ENCODE results near the gene S100A10. TPM values are rescaled to one million over a fixed set of nuclear protein-coding genes. Genes with fewer than 3 reads are reported as not detected.

Gene S100A10
- total RNA-seq, 1 experiment from 2014 or later = 160 TPM

DNA sequence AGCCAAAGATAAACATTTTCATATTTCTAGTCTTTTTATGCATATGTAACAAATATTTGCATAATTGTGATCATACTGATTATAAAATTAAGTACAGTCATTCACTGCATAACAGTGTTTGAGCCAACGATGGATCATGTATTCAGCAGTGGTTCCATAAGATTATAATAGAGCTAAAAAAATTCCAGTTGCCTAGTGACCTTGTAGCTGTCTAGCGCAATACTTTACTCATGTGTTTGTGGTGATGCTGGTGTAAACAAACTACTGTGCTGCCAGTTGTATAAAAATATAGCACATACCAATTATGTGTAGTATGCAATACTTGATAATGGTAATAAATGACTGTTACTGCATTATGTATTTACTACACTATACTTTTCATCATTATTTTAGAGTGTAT lies 2.1 kb upstream of the S100A10 start:
- Histone ChIP-seq H3K4me2 (ENCODE audit: insufficient read depth, insufficient read length, low read length) (no peak overlapping the region), H3K27me3 (ENCODE audit: insufficient read depth, low read length) (no peaks in the 10 kb centered on the region), H2BK15ac (ENCODE audit: low read depth, low read length) (no peak overlapping the region), H4K8ac (replicated peaks; ENCODE audit: insufficient read length, low read depth, low read length) (no peak overlapping the region), H3K56ac (ENCODE audit: insufficient read length, low read depth, low read length) (no peak overlapping the region), H2BK20ac (ENCODE audit: low read depth, low read length, poor library complexity, severe bottlenecking) (no peak overlapping the region), H3K79me1 (ENCODE audit: insufficient read depth, low read depth, low read length, poor library complexity, severe bottlenecking) (no peaks in the 10 kb centered on the region), H3K23me2 (ENCODE audit: insufficient read length, low read depth, low read length, poor library complexity, severe bottlenecking) (peaks cover 21% of the 10 kb centered on the region), H3K27ac (ENCODE audit: insufficient read length, low read depth, low read length) (no peak overlapping the region), H2AK5ac (ENCODE audit: insufficient read length, low read length) (no peak overlapping the region), H2AFZ (ENCODE audit: low read length) (no peak overlapping the region), H3K4ac (ENCODE audit: low read depth, low read length) (no peak overlapping the region), H4K5ac (ENCODE audit: insufficient read length, low read depth, low read length) (no peak overlapping the region), H3K23ac (ENCODE audit: insufficient read length, low read depth, low read length) (no peak overlapping the region), H3K9me3 (ENCODE audit: control insufficient read depth, low read depth, low read length) (no peaks in the 10 kb centered on the region), H4K91ac (ENCODE audit: insufficient read length, low read depth, low read length) (no peak overlapping the region), H2BK12ac (ENCODE audit: insufficient read length, low read depth, low read length) (no peak overlapping the region), H3K18ac (ENCODE audit: insufficient read length, low read depth, low read length) (no peak overlapping the region), H3T11ph (ENCODE audit: low read length) (no peak overlapping the region), H3K4me1 (ENCODE audit: insufficient read depth, low read length) (0 out of 2 replicates have a peak, but pooled peaks cover 4% of the 10 kb centered on the region), H3K14ac (ENCODE audit: insufficient read depth, low read length) (no peak overlapping the region), H3K79me2 (ENCODE audit: insufficient read depth, low read length) (peaks cover 7% of the 10 kb centered on the region; the same call in 1 of the 2 replicates), H4K20me1 (ENCODE audit: control insufficient read depth, insufficient read depth, insufficient read length) (no peaks in the 10 kb centered on the region), H2BK5ac (ENCODE audit: insufficient read length, low read length) (no peak overlapping the region), H3K9ac (ENCODE audit: extremely low read depth, insufficient read length, low read length) (no peak overlapping the region), H2BK120ac (ENCODE audit: low read depth, low read length, poor library complexity, severe bottlenecking) (no peak overlapping the region)
- peaks cover 28 to 35% of the 10 kb centered on the region in 2 experiments for H3K4me1 Mint-ChIP-seq
- no peaks in the 10 kb centered on the region for H3K9me3 Mint-ChIP-seq
- no peak for DNase-seq
- H3K27me3 Mint-ChIP-seq (ENCODE audit: low read depth) = peaks cover 8% of the 10 kb centered on the region
- WGBS (ENCODE audit: extremely low coverage, insufficient read length, low lambda C conversion rate) = no CpG with 5 or more reads among the region's 2 CpGs
- H3K36me3 Mint-ChIP-seq (ENCODE audit: insufficient read depth in 1 of 3, low read depth in 3 of 3) = no peaks in the 10 kb centered on the region
- no peak overlapping the region for H3K27ac Mint-ChIP-seq
- H3K4me3 Mint-ChIP-seq = no peak overlapping the region
- TF ChIP-seq, protein P1, sequence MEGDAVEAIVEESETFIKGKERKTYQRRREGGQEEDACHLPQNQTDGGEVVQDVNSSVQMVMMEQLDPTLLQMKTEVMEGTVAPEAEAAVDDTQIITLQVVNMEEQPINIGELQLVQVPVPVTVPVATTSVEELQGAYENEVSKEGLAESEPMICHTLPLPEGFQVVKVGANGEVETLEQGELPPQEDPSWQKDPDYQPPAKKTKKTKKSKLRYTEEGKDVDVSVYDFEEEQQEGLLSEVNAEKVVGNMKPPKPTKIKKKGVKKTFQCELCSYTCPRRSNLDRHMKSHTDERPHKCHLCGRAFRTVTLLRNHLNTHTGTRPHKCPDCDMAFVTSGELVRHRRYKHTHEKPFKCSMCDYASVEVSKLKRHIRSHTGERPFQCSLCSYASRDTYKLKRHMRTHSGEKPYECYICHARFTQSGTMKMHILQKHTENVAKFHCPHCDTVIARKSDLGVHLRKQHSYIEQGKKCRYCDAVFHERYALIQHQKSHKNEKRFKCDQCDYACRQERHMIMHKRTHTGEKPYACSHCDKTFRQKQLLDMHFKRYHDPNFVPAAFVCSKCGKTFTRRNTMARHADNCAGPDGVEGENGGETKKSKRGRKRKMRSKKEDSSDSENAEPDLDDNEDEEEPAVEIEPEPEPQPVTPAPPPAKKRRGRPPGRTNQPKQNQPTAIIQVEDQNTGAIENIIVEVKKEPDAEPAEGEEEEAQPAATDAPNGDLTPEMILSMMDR (conservative IDR thresholded peaks at IDR 0.05) = no peak

Measured in H9 (cell line).